Esophagus squamous epithelium (tissue), 5 donors: Measurements from ENCODE around the gene SYT6. TPM values are rescaled to one million over a fixed set of nuclear protein-coding genes. Genes with fewer than 3 reads are reported as not detected.

Source experiments
- DNase-seq: peaks from one replicate; lab custom pipeline; 2025; lab: John Stamatoyannopoulos, UW
- H3K27ac ChIP-seq, 4 donors: fragments of 200-600 bp; sonication (generic); one replicate each; pipeline ENCODE4 v1.5.1; 2016 to 2019; ENCODE audit warnings: mild to moderate bottlenecking in 1 of 4
- H3K27me3 ChIP-seq, 4 donors: fragments of 200-600 bp; sonication (generic); 1 replicate in 3 of 4; 2 replicates in 1 of 4; pipeline versions ENCODE4 v1.5.1 to v1.6.0; 2017 to 2021; ENCODE audit warnings: antibody characterized with exemption in 1 of 4
- H3K36me3 ChIP-seq, 3 donors: fragments of 200-600 bp; sonication (generic); one replicate each; pipeline ENCODE4 v1.5.1; 2016 to 2019
- H3K4me1 ChIP-seq, 3 donors: fragments of 200-600 bp; sonication (generic); one replicate each; pipeline ENCODE4 v1.5.1; 2017 to 2019
- H3K4me3 ChIP-seq, 4 donors: fragments of 200-600 bp; sonication (generic); 1 replicate in 3 of 4; 2 replicates in 1 of 4; pipeline ENCODE4 v1.5.1; 2016 to 2019; ENCODE audit warnings: mild to moderate bottlenecking in 2 of 4, moderate library complexity in 1 of 4
- H3K9me3 ChIP-seq, 3 donors: fragments of 200-600 bp; sonication (generic); one replicate each; pipeline ENCODE4 v1.5.1; 2016 to 2019
- POLR2A ChIP-seq, 4 donors: fragments of 450-650 bp; IDR thresholded peaks; one replicate each; pipeline ENCODE4 v1.6.1; 2017; ENCODE audit warnings: antibody characterized with exemption in 4 of 4, mild to moderate bottlenecking in 4 of 4, moderate library complexity in 3 of 4
- WGBS, 2 donors: methylation state at CpG; one replicate each; pipeline ENCODE4 v1.1.5; 2018; 5-methylcytosine and 5-hydroxymethylcytosine counted together
- intact Hi-C: fragments of 100-400 bp; cut with DNase I; formaldehyde crosslinking; loops from one replicate; pipeline ENCODE4 v1.15.0; 2022
- total RNA-seq, 4 donors: library from RNA; depleted of rRNA; stranded (reverse); fragments of >200 nt; gene quantifications; one replicate each; pipeline ENCODE4 v1.1.0, GENCODE V29; 2016
- TF ChIP-seq, protein P1 (sequence below), 6 experiments: fragments of 450-650 bp in 4 of 6; fragments of 200-600 bp in 2 of 6; sonication (generic) in 2 of 6; IDR thresholded peaks; one replicate each; pipeline ENCODE4 v1.5.1; 2016 to 2019; ENCODE audit warnings: antibody characterized with exemption in 6 of 6, mild to moderate bottlenecking in 4 of 6, moderate library complexity in 4 of 6
- donor health status: DM: yes; HTN: yes; CAD: no.

The SYT6 gene
- total RNA-seq, 4 donors from 2014 or later = not detected

GRCh38 chr1:114081437-114082303 lies 72.0 kb downstream of the SYT6 start:
- DNase-seq = no peak
- H3K4me1 ChIP-seq = peaks cover 0 to 10% (median 3%) of the 10 kb centered on the region in 3 donors
- intact Hi-C loops = no loop called here
- no peaks in the 10 kb centered on the region for H3K27me3 ChIP-seq
- H3K27ac ChIP-seq = peak overlapping the region; percentile 2 to 22 (median 10)
- TF ChIP-seq POLR2A (IDR thresholded peaks at IDR 0.05) = no peak
- TF ChIP-seq, protein P1, sequence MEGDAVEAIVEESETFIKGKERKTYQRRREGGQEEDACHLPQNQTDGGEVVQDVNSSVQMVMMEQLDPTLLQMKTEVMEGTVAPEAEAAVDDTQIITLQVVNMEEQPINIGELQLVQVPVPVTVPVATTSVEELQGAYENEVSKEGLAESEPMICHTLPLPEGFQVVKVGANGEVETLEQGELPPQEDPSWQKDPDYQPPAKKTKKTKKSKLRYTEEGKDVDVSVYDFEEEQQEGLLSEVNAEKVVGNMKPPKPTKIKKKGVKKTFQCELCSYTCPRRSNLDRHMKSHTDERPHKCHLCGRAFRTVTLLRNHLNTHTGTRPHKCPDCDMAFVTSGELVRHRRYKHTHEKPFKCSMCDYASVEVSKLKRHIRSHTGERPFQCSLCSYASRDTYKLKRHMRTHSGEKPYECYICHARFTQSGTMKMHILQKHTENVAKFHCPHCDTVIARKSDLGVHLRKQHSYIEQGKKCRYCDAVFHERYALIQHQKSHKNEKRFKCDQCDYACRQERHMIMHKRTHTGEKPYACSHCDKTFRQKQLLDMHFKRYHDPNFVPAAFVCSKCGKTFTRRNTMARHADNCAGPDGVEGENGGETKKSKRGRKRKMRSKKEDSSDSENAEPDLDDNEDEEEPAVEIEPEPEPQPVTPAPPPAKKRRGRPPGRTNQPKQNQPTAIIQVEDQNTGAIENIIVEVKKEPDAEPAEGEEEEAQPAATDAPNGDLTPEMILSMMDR (IDR thresholded peaks at IDR 0.05) = no peak
- H3K36me3 ChIP-seq = no peaks in the 10 kb centered on the region
- H3K4me3 ChIP-seq = no peak overlapping the region
- no peaks in the 10 kb centered on the region for H3K9me3 ChIP-seq
- WGBS, 2 donors = 47 to 57% methylated on average over 15 to 16 of the region's 17 CpGs

DNA sequence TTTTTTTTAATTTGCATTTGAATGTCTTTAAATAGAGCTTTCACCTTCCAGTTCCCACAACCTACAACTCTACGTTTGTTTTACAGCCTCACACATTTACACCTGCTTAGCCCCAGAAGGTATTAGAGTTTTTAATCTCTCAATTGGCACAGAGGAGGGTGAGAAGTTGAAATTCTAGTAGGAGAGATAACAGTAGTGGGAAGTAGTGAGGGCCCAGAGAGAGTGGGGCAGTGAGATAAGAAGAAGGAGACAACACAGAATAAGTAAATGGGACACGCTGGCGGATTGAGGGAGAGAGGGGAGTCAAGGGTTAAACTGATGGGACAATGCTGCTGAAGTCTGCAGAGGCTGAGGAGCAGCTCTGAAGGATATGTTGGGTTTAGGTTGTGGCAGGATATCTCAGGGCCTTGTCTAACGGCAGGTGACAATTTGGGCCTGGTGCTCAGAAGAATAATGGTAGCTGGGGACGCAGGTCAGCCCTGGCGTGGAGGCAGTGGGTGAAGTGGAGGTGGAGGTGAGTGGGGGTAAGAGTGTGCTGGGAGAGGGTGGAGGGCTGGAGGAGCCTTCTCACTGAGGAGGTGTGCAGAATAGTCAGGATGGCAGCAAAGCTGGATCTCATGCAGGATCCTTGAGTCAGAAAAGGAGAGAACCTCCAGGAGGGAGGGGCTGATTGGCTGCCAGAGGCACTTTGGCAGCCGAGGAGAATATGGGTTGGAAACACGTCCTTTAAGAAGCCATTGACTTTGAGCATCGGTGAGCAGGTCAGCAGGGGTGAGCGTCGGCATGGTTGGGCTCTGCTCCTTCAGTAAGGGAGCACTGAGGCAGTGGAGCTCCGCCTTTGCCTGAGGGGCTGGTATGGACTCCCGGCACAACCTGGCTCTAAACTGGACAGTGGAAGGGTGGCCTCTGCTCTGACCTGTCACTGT lies 72.9 kb downstream of the SYT6 start:
- intact Hi-C loops = no loop called here
- 61 to 77% methylated on average over 13 of the region's 13 CpGs for WGBS, 2 donors

DNA sequence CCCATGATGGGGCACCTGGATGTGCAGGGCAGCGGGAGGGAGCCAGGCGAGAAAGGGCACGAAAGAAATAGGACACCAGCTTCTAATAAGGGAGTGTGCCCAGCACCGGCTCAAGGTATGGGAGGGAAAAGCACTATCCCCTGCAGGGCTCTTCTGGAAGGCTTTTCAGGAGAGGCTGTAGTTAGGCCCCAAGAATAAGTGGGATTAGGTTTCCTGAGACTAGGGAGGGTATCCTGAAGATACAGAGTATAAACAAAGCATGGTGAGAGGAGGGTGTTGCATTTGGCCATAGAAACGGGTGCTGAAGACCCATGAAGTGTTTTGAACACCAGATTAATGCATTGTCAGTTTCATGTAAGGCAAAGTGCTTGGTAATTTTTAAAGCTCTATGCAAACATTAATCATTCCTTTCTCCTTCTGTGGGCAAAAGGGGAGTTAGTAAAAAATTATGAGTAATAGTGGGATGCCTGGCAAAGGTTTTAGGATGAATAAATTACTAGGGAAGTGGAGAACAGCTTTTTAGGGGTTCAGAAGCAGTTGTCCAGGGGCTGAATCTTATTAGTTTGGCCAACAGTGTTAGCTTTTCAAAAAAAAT lies 74.0 kb downstream of the SYT6 start:
- no peak for DNase-seq
- 46 to 77% methylated on average over 3 to 5 of the region's 5 CpGs for WGBS, 2 donors

More for the DNA sequence above, 72.9 kb downstream of the SYT6 start:
- no peaks in the 10 kb centered on the region for H3K9me3 ChIP-seq
- H3K4me1 ChIP-seq = peaks cover 0 to 10% (median 3%) of the 10 kb centered on the region in 3 donors
- no peak overlapping the region for H3K4me3 ChIP-seq
- peak overlapping the region in 3 of 4 donors; percentile 10 to 22 (median 11) for H3K27ac ChIP-seq
- H3K36me3 ChIP-seq = no peaks in the 10 kb centered on the region
- DNase-seq = no peak
- TF ChIP-seq POLR2A (IDR thresholded peaks at IDR 0.05) = no peak
- TF ChIP-seq, protein P1 (IDR thresholded peaks at IDR 0.05) = no peak
- H3K27me3 ChIP-seq = no peaks in the 10 kb centered on the region

DNA sequence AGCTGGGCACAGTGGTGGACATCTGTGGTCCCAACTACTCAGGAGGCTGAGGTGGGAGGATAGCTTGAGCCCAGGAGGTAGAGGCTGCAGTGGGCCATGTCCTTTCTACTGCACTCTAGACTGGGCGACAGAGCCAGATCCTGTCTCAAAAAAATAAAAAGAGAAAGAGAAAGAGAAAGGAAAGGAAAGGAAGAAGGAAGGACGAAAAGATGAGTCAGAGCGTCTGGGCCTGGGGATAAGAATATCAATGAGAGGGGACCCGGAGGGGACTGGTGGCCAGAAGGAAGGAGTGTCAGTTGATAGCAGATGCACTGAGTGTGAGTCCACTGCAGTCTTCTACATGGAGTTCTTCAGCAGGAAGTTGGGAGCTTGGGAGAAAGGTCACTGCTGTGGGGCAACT lies 75.6 kb downstream of the SYT6 start:
- WGBS, 2 donors = 49 to 57% methylated on average over 4 of the region's 4 CpGs
- H3K4me1 ChIP-seq = peaks cover 0 to 10% (median 3%) of the 10 kb centered on the region in 3 donors
- H3K4me3 ChIP-seq = no peak overlapping the region
- TF ChIP-seq POLR2A (IDR thresholded peaks at IDR 0.05) = no peak
- TF ChIP-seq, protein P1 (IDR thresholded peaks at IDR 0.05) = no peak
- no peak overlapping the region for H3K27ac ChIP-seq
- no peaks in the 10 kb centered on the region for H3K27me3 ChIP-seq
- no peak for DNase-seq
- H3K36me3 ChIP-seq = no peaks in the 10 kb centered on the region
- intact Hi-C loops = no loop called here
- no peaks in the 10 kb centered on the region for H3K9me3 ChIP-seq

More for the DNA sequence above, 74.0 kb downstream of the SYT6 start:
- Histone ChIP-seq H3K27me3 (no peaks in the 10 kb centered on the region), H3K4me3 (no peak overlapping the region), H3K4me1 (peaks cover 0 to 10% (median 3%) of the 10 kb centered on the region in 3 donors), H3K36me3 (no peaks in the 10 kb centered on the region), H3K9me3 (no peaks in the 10 kb centered on the region), H3K27ac (no peak overlapping the region)
- intact Hi-C loops = no loop called here
- TF ChIP-seq, protein P1 (IDR thresholded peaks at IDR 0.05) = no peak
- TF ChIP-seq POLR2A (IDR thresholded peaks at IDR 0.05) = no peak
